ENCODE results near the gene GPATCH4. TPM values are rescaled to one million over a fixed set of nuclear protein-coding genes. Genes with fewer than 3 reads are reported as not detected.
A peak's percentile ranks its signal among the peaks of the same experiment; 100 is the strongest.

Gene GPATCH4
- total RNA-seq, 2 experiments from 2014 or later = 33.3 to 51.6 TPM

- ChIA-PET CTCF (ENCODE audit: unreplicated experiment) (no interaction called here), POLR2A (no interaction called here)
- H3K27ac ChIP-seq (ENCODE audit: low read depth, low read length, poor library complexity, severe bottlenecking) = no peak overlapping the region
- no peaks in the 10 kb centered on the region for H3K9me3 ChIP-seq (ENCODE audit: low read length)
- H3K4me3 ChIP-seq (ENCODE audit: low read depth, low read length, poor library complexity, severe bottlenecking) = no peak overlapping the region
- H3K79me2 ChIP-seq (ENCODE audit: insufficient read depth, low read depth, low read length) = no peaks in the 10 kb centered on the region
- no TSS peak for BruUV-seq (replicated peaks)
- H2AFZ ChIP-seq (ENCODE audit: low read length) = no peak overlapping the region
- H3K36me3 ChIP-seq (ENCODE audit: insufficient read depth, low read length) = no peaks in the 10 kb centered on the region
- intact Hi-C loops (cut with micrococcal nuclease; ENCODE audit: unreplicated experiment) = no loop called here
- H4K20me1 ChIP-seq (ENCODE audit: insufficient read depth, low read length) = no peaks in the 10 kb centered on the region
- H3K9me2 ChIP-seq (ENCODE audit: insufficient read depth, low read length) = no peaks in the 10 kb centered on the region
- TF ChIP-seq CTCF (conservative IDR thresholded peaks at IDR 0.05; ENCODE audit: low read length) (no peak), EZH2phosphoT487 (IDR thresholded peaks at IDR 0.05; ENCODE audit: borderline replicate concordance, low read depth, low read length) (no peak)
- no peak overlapping the region for H3K4me2 ChIP-seq (ENCODE audit: low read length)
- H3K4me1 ChIP-seq (ENCODE audit: insufficient read depth, low read length, poor library complexity, severe bottlenecking) = peaks cover 15% of the 10 kb centered on the region
- no peak for DNase-seq (ENCODE audit: low spot score)
These were observed 21.5 kb upstream of the GPATCH4 start for GRCh38 chr1:156622581-156623297.

- Histone ChIP-seq H4K20me1 (ENCODE audit: insufficient read depth, low read length) (no peaks in the 10 kb centered on the region), H3K36me3 (ENCODE audit: insufficient read depth, low read length) (no peaks in the 10 kb centered on the region), H3K9me3 (ENCODE audit: low read length) (no peaks in the 10 kb centered on the region), H3K4me3 (ENCODE audit: low read depth, low read length, poor library complexity, severe bottlenecking) (no peak overlapping the region), H2AFZ (ENCODE audit: low read length) (no peak overlapping the region), H3K79me2 (ENCODE audit: insufficient read depth, low read depth, low read length) (no peaks in the 10 kb centered on the region), H3K27ac (ENCODE audit: low read depth, low read length, poor library complexity, severe bottlenecking) (no peak overlapping the region), H3K4me2 (ENCODE audit: low read length) (no peak overlapping the region), H3K9me2 (ENCODE audit: insufficient read depth, low read length) (no peaks in the 10 kb centered on the region), H3K4me1 (ENCODE audit: insufficient read depth, low read length, poor library complexity, severe bottlenecking) (no peaks in the 10 kb centered on the region)
- BruUV-seq (replicated peaks) = no TSS peak
- DNase-seq (ENCODE audit: low spot score) = no peak
- intact Hi-C loops (cut with micrococcal nuclease; ENCODE audit: unreplicated experiment) = no loop called here
- ChIA-PET CTCF (ENCODE audit: unreplicated experiment) (interaction anchor here (1.2 kb wide), 1 partner anchor 11 kb away, joined by 4 read pairs; no protein-coding TSS in a partner anchor), POLR2A (no interaction called here)
- TF ChIP-seq EZH2phosphoT487 (IDR thresholded peaks at IDR 0.05; ENCODE audit: borderline replicate concordance, low read depth, low read length) (no peak), CTCF (conservative IDR thresholded peaks at IDR 0.05; ENCODE audit: low read length) (no peak; the same call in 1 of the 2 replicates)
These were observed 18.3 kb upstream of the GPATCH4 start for GRCh38 chr1:156619582-156619955.

- Histone ChIP-seq H2AFZ (ENCODE audit: low read length) (no peak within 1 kb of the TSS), H3K36me3 (ENCODE audit: insufficient read depth, low read length) (no peaks in the 10 kb centered on the region), H4K20me1 (ENCODE audit: insufficient read depth, low read length) (no peaks in the 10 kb centered on the region), H3K4me2 (ENCODE audit: low read length) (no peak within 1 kb of the TSS), H3K27ac (ENCODE audit: low read depth, low read length, poor library complexity, severe bottlenecking) (no peak within 1 kb of the TSS), H3K4me1 (ENCODE audit: insufficient read depth, low read length, poor library complexity, severe bottlenecking) (no peaks in the 10 kb centered on the region), H3K4me3 (ENCODE audit: low read depth, low read length, poor library complexity, severe bottlenecking) (no peak within 1 kb of the TSS), H3K9me3 (ENCODE audit: low read length) (no peaks in the 10 kb centered on the region), H3K9me2 (ENCODE audit: insufficient read depth, low read length) (no peaks in the 10 kb centered on the region), H3K79me2 (ENCODE audit: insufficient read depth, low read depth, low read length) (no peaks in the 10 kb centered on the region)
- ChIA-PET CTCF (ENCODE audit: unreplicated experiment) (interaction anchor here (0.6 to 1.2 kb wide), 2 partner anchors 10 to 257 kb away, joined by 4 to 15 read pairs; no protein-coding TSS in a partner anchor), POLR2A (no interaction called here)
- intact Hi-C loops (cut with micrococcal nuclease; ENCODE audit: unreplicated experiment) = no loop called here
- TF ChIP-seq CTCF (conservative IDR thresholded peaks at IDR 0.05; ENCODE audit: low read length) = peak; percentile 78
- TF ChIP-seq EZH2phosphoT487 (IDR thresholded peaks at IDR 0.05; ENCODE audit: borderline replicate concordance, low read depth, low read length) = no peak
- DNase-seq (ENCODE audit: low spot score) = peak; percentile 45
- BruUV-seq (replicated peaks) = no TSS peak
These were observed 17.7 kb upstream of the GPATCH4 start, which contains the start of gene HAPLN2 for GRCh38 chr1:156618853-156619581. Gene HAPLN2, plus strand, starts transcription at chr1:156619415. Its CDS starts 4,076 bp downstream, at chr1:156623491.
